GM19351 (cell line): ENCODE results near the gene CCNI.
"Not testable (repeated sequence)": the region's sequence is repeated elsewhere in the genome, so short reads cannot be mapped to it uniquely, and the experiment has no call there.

Experiments used
- ATAC-seq: cut with Tn5 transposase; IDR thresholded peaks from one replicate; pipeline ENCODE4 v1.9.1; 2021; ENCODE audit warnings: mild to moderate bottlenecking, moderate library complexity; ENCODE audit not compliant: unreplicated experiment

The CCNI gene, protein sequence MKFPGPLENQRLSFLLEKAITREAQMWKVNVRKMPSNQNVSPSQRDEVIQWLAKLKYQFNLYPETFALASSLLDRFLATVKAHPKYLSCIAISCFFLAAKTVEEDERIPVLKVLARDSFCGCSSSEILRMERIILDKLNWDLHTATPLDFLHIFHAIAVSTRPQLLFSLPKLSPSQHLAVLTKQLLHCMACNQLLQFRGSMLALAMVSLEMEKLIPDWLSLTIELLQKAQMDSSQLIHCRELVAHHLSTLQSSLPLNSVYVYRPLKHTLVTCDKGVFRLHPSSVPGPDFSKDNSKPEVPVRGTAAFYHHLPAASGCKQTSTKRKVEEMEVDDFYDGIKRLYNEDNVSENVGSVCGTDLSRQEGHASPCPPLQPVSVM

GRCh38 chr4:77075869-77076799 lies at the start of gene CCNI:
CCNI (minus strand) TSS chr4:77075989; CDS start chr4:77066362, 9,627 bp downstream.
- peak; percentile 54 for ATAC-seq

- no peak for ATAC-seq
These were observed 48.8 kb upstream of the CCNI start for GRCh38 chr4:77124576-77124975.

GRCh38 chr4:77123411-77123810 lies 47.6 kb upstream of the CCNI start:
- no peak for ATAC-seq

- ATAC-seq, result no peak
These were observed 46.9 kb upstream of the CCNI start for GRCh38 chr4:77122656-77123055.

DNA sequence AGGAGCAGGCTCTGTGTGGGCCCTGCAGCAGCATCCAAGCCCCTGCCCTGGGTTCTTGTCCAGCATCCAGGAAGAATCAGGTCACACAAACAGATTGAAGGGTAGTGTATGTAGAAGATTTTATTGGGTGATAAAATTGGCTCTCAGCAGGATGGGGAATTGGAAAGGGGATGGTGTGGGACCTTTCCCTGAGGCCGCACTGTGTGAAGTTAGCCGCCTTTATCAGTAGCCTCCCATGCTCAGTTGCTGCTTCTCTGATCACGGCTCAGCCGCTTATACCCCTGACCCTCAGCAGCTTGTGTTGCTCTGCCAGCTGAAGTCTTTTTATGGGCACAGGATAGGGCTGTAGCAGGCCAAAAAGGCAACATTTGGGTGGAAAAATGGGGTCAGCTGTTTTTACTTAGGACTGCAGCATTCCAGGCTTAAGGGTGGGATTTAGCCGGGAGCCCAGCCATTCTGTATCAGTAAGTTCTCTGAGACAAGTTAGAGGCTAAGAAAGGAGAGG lies 46.0 kb upstream of the CCNI start:
- no peak for ATAC-seq

- ATAC-seq, result peak; percentile 80
These were observed 45.2 kb upstream of the CCNI start for GRCh38 chr4:77120886-77121508.

- no peak for ATAC-seq
These were observed 41.9 kb upstream of the CCNI start for GRCh38 chr4:77117721-77118120.

DNA sequence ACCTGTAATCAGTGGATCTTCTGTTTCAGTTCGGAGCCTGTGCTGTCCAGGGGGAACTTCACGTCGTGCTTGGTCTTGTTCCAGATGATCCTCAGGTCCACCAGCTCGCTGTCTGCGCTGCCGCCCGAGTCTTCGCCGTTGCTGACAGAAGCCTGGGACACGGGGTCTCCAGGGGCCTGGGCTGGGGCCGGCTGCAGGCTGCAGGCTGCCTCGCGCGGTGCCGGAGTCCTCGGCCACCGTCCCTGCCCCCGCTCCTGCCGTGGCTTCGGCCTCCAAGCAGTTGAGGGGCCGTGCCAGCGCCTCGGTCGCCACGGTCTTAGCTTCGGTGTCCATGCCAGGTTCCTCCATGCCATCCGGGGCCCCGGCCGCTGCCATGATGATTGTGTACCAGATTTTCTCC lies 37.3 kb upstream of the CCNI start:
- no peak for ATAC-seq

DNA sequence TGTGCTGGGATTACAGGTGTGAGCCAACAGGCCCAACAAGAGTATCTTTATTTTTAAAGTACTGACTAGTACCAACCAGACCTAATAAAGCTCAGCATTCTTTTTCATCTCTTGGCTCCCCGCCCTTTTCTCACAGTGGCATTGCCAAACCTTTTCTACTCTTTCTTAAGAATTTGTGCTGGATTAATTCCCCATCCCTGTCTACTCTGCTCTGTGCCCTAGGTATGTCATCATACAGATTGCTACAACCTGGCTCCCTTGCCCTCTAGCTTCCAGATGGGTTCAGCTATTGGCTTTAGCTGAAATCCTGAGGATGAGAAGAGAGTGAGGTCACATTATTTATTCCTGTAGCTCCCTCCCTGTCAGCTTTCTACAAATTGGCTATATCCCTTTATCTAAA lies 34.9 kb upstream of the CCNI start:
- ATAC-seq, result no peak

DNA sequence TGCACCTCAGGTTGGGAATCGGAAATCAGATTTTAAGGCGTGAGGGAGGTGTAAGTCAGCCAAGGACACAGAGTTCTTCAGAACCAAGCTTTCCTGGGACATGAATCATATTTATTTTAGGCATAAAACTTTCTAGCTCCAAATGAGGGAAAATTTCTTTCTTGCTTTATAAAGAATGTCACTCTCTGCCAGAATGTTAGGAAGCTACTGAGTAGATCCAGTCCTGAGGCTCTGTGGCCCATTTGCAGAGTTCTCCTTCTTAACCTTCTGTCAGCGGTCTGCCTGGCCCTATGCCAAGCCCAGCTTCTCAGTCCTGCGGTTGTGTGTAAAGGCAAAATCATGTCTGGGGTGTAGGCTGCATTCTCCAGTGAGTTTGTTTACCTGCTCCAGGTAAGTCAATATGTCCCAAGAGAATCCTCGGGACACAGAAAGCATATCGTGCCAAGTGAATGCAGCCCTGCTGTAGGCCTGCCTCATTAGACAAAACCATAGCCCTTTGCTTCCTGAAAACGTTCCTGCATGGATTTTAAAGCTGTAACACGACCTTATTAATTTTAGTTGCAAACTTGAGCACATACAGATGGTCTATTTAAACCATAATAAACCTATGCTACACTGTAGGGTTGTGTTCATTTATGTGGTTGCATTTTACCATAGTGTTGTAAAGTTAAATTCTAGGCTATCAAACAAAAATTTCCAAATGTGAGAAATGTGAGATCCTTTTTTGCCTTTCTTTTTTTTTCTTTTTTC lies 29.2 kb upstream of the CCNI start:
- ATAC-seq, result no peak

DNA sequence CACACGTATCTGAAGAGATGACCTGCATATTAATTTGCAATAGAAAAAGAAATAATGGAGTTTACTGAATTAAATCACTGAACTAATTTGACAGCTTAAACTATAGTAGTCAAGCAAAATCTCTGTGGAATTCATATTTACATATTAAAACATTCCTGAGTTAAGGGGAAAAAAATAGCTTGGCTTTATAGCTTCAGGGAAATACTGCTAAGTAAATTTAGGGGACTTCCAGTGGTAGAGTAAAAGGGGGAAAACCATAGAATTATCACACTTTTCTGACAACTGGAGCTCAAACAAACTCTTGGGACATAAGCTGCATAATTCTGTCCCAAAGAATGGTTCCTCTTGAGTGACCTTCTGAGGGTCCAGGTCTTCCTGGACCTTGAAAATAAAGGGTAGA lies 28.6 kb upstream of the CCNI start:
- ATAC-seq, result no peak

DNA sequence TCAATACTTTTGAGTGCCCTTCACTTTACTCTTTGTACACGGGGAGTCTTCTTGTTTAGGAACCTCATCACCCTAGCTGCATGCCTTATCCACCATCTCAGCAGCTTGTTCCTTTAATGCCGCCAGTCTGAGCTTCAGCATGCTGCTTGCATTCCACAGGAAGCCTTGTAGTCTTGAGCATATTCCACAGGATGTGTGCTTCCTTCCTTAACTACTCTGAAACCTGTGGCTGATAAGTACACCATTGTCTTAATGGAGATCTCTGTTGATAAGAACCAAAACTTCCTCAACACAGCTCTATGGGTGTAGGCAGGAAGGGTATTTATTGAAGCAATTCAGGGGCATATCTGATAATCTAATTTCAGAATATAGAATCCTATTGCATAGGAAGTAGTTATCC lies 24.4 kb upstream of the CCNI start:
- ATAC-seq, result no peak

- ATAC-seq, result no peak
These were observed 21.8 kb upstream of the CCNI start for GRCh38 chr4:77097611-77098010.

GRCh38 chr4:77095101-77095821 lies 19.5 kb upstream of the CCNI start:
- peak; percentile 100 for ATAC-seq

DNA sequence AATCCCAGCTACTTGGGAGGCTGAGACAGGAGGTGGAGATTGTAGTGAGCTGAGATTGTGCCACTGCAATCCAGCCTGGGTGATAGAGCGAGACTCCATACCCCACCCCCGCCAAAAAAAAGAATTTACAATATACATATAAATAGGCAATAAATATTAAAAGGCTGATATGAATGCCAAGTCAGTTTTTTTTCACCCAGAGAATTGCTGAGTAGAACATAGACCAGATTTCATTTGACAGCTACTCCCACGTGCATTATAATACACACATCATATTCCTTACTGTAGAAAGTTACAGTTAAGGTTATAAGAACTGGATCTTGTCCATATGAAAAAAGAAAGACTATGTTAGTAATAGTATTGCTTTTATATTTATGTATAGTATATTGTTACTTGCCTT lies 18.7 kb upstream of the CCNI start:
- ATAC-seq, result no peak

- ATAC-seq, result no peak
These were observed 17.6 kb upstream of the CCNI start for GRCh38 chr4:77093401-77093800.

DNA sequence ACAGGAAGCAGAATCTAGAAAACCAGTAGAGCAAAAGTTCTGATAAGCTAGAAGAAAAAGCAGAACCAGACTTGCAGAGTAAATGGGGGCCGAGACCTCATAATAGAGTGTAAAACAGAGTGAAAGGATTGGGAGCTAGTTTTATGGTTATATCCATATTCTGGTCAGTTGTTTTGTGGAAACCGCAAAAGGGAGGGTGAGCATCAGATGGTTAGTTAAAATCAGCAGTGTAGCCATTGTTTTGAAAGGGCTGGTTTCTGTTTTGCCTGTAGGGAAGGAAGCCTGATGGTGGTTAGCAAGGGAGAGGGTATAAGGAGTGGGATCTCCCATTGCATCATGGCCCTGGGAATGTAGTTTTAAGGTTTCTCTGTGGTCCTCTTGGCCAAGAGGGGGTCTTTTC lies 17.2 kb upstream of the CCNI start:
- ATAC-seq, result no peak

DNA sequence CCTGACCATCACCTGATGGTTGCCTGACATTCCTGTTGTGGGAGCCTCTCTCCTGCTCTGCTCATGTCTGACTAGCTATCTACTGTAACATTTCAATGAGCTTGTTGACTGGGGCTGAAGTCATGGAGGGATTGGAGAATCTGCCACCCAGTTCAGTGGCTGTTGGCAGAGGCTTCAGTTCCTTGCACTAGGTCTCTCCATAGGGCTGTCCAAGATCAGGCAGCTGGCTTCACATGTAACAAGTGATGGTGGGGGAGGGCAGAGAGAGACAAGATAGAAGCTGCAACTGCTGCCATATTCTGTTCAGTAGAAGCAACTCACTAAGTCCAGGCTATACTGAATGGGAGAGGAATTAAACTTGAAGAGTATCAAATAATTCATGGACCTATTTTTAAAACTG lies 14.1 kb upstream of the CCNI start:
- no peak for ATAC-seq

GRCh38 chr4:77087027-77087426 lies 11.2 kb upstream of the CCNI start:
- not testable (repeated sequence) for ATAC-seq
